ENCODE measurements around the gene LRWD1.
A peak's percentile ranks its signal among the peaks of the same experiment; 100 is the strongest.

Gene LRWD1

GRCh38 chr7:102464577-102465280 is at the start of gene LRWD1, which contains the start of gene ALKBH4:
LRWD1 (plus strand) TSS chr7:102464984; CDS start chr7:102465081, 97 bp downstream.
ALKBH4 (minus strand) TSS chr7:102464863; CDS start chr7:102464836, 27 bp downstream.
- DNase-seq = peak; percentile 98

GRCh38 chr7:102415685-102416225 is 49.0 kb upstream of the LRWD1 start:
- DNase-seq = no peak

GRCh38 chr7:102416406-102416805 is 48.4 kb upstream of the LRWD1 start:
- DNase-seq = no peak

DNA sequence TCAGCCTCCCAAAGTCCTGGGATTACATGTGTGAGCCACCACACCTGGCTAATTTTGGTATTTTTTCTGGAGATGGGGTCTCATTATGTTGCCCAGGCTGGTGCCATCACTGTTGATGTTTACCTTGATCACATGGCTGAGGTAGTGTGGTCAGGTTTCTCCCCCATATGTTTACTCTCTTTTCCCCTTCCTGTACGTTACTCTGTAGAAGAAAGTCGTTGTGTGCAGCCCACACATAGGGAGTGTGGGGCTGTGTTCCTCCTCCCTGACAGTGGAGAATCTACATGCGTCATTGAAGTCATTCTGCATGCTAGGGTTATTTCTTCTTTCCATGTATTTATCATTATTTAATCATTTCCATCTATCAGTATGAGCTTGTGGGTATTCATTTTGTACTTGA is 47.7 kb upstream of the LRWD1 start:
- no peak for DNase-seq

DNA sequence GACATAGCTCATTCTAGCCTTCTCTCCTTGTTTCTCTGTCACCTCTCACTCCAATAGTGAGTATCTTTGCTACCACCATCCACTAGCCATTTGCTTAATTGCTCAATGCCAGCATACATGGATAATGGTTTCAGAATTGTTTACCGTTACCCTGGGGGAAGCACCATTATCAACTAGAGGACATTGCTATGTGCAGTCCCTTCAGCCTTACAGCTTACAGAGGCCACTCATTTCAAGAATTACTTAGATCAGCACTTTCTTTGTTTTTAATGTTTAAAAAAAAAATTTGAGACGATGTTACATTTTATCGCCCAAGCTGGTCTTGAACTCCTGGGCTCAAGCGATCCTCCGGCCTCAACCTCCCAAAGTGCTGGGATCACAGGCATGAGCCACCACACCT is 46.2 kb upstream of the LRWD1 start:
- DNase-seq = no peak

- no peak for DNase-seq
Measured at GRCh38 chr7:102421706-102422240, 43.0 kb upstream of the LRWD1 start.

DNA sequence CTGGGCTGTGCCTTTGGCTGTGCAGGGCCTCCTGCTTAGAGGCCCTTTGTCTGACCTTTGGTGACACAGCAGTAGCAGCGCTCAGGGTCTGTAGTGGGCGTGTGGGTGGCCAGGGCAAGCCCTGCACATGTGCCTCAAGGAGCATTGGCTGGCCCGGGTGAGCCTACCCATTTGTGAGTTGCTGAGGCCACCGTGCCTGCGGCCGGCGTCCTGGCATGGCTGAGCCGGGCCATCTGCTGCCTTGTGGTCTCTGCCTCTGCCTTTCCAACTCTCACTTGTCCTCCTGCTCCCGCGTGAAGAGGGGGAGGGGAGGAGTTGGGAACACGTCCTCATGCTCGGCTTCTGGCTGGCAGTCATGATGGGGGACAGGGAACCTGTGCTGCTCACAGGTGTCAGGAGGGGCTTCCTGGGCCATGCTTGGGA is 40.6 kb upstream of the LRWD1 start:
- DNase-seq = peak; percentile 27

GRCh38 chr7:102424787-102425218 is 40.0 kb upstream of the LRWD1 start:
- peak; percentile 93 for DNase-seq

GRCh38 chr7:102425639-102426267 is 39.0 kb upstream of the LRWD1 start:
- DNase-seq = peak; percentile 99

GRCh38 chr7:102426268-102427018 is 38.3 kb upstream of the LRWD1 start:
- peak; percentile 96 for DNase-seq

GRCh38 chr7:102427019-102427405 is 37.8 kb upstream of the LRWD1 start:
- DNase-seq = peak; percentile 73

- DNase-seq = peak; percentile 41
Measured at GRCh38 chr7:102429141-102429899, 35.5 kb upstream of the LRWD1 start.

DNA sequence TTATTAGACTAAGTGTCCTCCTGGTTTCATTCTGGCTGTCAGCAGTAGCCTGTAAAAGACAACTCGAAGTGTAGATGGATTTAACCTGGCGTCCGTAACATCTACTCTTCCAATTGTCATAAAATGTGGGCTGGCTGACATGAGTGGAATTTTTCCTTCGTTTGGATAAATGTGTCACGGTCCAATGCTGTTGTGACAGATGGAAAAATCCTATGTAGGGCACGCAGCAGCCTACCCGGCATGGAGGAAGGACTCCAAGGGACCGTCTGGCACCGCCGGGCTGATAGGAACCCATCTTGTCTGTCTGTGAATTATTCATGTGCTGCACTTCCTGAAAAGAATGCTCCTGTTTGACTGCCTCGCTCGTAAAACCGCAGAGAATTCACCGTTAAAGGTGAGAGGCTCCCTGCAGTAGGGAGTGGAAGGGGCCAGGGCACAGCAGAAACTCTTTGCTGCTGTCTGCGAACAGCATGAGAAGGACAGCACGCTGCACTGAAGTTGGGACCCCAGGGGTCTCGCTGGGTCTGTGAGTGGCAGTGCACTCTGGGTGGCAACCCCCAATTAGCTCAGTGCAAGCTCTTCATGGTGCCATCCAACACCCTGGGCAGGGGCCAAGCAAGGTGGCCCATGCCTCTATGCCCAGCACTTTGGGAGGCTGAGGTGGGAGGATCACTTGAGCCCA is 33.0 kb upstream of the LRWD1 start:
- DNase-seq = peak; percentile 50

DNA sequence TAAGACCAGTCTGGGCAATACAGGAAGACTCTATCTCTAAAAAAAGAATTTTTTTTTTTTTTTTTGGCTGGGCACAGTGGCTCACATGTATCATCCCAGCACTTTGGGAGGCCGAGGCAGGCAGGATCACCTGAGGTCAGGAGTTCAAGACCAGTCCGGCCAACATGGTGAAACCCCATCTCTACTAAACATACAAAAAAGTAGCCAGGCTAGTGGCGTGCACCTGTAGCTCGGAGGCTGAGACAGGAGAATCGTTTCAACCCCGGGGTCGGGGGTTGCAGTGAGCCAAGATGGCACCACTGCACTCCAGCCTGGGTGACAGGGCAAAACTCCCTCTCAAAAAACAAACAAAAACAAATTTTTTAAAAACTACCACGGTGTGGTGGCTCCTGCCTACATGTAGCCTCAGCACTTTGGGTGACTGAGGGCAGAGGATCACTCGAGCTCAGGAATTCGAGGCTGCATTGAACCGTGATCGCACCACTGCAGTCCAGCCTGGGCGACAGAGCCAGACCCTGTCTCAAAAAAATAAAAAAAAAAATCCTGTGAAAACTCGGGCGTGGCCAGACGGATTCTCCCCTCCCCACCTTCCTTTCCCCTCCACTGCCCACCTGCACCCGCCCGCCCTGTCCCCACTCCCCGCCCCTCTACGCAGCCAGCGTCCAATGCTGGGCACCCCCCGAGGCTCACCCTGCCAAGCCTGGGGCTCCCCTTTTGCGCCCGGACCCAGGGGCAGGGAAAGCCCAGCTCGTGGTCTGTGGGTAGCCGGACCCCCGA is 32.2 kb upstream of the LRWD1 start:
- DNase-seq = no peak

GRCh38 chr7:102433219-102434038 is 31.4 kb upstream of the LRWD1 start, which contains the start of gene ORAI2:
ORAI2 (plus strand) TSS chr7:102433575; CDS start chr7:102438957, 5,382 bp downstream.
- peak; percentile 80 for DNase-seq

GRCh38 chr7:102434039-102434486 is 30.7 kb upstream of the LRWD1 start:
- DNase-seq = no peak

DNA sequence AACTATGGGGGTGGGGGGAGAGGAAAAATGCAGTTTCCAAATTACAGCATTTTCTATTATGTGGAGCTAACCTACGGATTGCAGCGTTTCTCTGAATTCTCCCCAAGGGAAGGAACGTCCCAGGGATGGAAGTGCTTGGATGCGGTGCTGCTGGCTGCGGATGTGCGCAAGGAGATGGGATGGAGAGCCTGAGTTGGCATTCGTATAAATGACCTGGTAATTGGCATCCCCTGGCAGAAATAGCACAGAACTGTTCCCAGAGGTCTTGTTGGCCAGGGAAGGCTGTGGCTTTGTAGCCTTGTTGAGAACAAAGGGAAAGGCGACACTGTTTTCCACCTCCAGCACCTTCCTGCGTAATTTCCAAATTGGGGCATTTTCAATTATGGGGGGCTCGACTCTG is 28.7 kb upstream of the LRWD1 start:
- DNase-seq = no peak

DNA sequence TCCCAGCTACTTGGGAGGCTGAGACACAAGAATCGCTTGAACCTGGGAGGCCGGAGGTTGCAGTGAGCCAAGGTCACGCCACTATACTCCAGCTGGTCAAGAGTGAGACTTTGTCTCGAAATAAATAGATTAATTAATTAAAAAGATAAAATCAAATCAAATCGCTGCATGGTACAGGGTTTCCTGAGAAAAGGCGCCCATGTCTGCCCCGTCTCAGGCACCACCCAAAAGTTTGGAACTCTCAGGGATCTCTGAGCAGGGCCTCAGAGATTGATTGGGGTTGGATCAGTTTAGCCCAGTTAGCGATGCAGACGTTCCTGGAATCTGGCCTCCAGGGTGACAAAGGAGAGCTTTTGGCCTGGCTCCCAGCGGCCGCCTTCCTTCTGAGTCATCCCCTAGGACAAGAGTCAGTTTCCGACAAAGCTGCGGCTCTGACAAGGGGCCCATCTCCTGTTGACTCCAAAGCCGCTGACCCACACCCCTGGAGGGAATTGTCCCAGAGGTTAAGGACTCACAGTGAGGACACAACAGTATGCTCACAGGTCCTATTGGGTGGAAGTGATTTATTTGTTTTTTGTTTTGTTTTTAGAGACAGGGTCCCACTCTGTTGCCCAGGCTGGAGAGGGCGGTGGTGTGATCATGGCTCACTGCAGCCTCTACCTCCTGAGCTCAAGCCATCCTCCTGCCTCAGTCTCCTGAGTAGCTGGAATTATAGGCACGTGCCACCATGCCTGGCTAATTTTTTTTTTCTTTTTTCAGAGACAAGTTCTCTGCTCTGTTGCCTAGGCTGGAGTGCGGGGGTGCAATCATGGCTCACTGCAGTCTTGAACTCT is 24.6 kb upstream of the LRWD1 start:
- no peak for DNase-seq
